ENCODE measurements around the gene LRFN3. TPM values are rescaled to one million over a fixed set of nuclear protein-coding genes. Genes with fewer than 3 reads are reported as not detected.

The LRFN3 gene
- total and polyA plus RNA-seq, 10 of the 15 experiments (the other 5 are each of a cell fraction or from before 2014, with no cell fraction given) = 0.02 to 7.3 (median 2.0) TPM; not detected in 1

DNA sequence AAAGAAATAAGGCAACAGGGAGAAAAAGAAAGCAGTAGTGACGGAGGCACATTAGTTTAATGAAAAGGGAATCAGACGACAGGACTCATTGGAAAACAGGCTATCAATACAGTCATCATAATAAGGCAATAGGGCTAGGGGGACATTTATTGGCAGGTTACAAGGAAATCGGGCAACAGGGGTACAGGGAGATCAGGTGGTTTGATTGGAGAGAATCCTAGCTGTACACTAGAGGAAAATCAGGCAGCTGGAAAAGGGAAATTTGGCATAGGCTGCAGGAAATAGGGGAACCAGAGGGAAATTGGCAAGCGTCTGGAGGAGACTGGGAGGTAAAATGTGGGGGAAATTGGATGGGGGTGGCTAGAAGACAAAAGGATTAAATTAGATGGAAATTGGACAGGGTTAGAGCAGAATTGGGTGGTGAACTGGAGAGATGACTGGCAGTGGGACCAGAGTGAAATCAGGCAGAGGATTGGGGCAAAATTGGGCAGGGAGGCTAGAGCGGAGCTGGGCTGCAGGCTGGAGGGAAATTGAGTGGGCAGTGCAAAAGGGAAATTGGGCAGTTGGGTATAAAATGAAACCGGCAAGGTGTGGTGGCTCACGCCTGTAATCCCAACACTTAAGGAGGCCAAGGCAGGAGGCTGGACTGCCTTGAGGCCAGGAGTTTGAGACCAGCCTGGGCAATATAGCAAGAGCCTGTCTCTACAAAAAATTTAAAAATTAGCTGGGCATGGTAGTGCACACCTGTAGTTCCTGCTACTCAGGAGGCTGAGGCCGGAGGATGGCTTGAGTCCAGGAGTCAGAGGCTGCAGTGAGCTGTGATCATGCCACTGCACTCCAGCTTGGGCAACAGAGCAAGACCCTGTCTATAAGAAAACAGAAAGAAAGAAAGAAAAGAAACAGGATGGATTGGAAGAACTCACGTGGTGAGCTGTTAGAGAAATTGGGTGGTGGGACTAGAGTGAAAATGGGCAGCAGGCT lies 7.4 kb downstream of the LRFN3 start:
- ChIA-PET SMC1A (ENCODE audit: uncharacterized antibody, unreplicated experiment) (no interaction called here), RAD21 (ENCODE audit: unreplicated experiment) (no interaction called here), CTCF (interaction anchor here (0.6 to 1.0 kb wide), 2 partner anchors 11 to 1783 kb away, joined by 3 read pairs; no protein-coding TSS in a partner anchor), POLR2A (interaction anchor here (0.6 kb wide), 1 partner anchor 529 kb away, joined by 3 read pairs; no protein-coding TSS in a partner anchor)
- H3K79me2 ChIP-seq (ENCODE audit: control insufficient read depth, insufficient read depth, low read length) = no peaks in the 10 kb centered on the region
- H3K27me3 ChIP-seq (replicated peaks in 1 of 2; ENCODE audit: control insufficient read depth in 2 of 2, insufficient read depth in 2 of 2, low read length in 1 of 2) = no peaks in the 10 kb centered on the region
- H3K36me3 ChIP-seq (ENCODE audit: control insufficient read depth in 2 of 2, insufficient read depth in 2 of 2, low read length in 1 of 2) = no peaks in the 10 kb centered on the region
- FAIRE-seq = no peak
- no peak overlapping the region for H2AFZ ChIP-seq (ENCODE audit: control insufficient read depth, low read depth, low read length)
- no peak overlapping the region for H3K27ac ChIP-seq (ENCODE audit: control insufficient read depth, insufficient read depth)
- in situ Hi-C loops (cut with MboI) (no loop called here), intact Hi-C loops (cut with micrococcal nuclease; ENCODE audit: unreplicated experiment) (no loop called here)
- no peak for DNase-seq (ENCODE audit: low read depth, low spot score)
- H3K4me1 ChIP-seq (ENCODE audit: control insufficient read depth, insufficient read depth, low read length) = no peaks in the 10 kb centered on the region
- H4K20me1 ChIP-seq (ENCODE audit: control insufficient read depth, insufficient read depth) = no peaks in the 10 kb centered on the region
- no TSS peak for BruUV-seq (replicated peaks)
- H3K9ac ChIP-seq (ENCODE audit: control insufficient read depth, insufficient read depth, low read length) = no peak overlapping the region
- no peaks in the 10 kb centered on the region for H3K9me3 ChIP-seq (replicated peaks; ENCODE audit: control insufficient read depth, insufficient read depth, low read length)
- TF ChIP-seq ZNF217 (IDR thresholded peaks at IDR 0.05) = no peak
- no peak for TF ChIP-seq CBX5 (IDR thresholded peaks at IDR 0.05; ENCODE audit: low read depth)
- TF ChIP-seq POLR2AphosphoS2 (IDR thresholded peaks at IDR 0.05; ENCODE audit: low read depth, low read length) = no peak
- no peak for TF ChIP-seq HDAC2 (IDR thresholded peaks at IDR 0.05)
- no peak for TF ChIP-seq ATF7 (IDR thresholded peaks at IDR 0.05; ENCODE audit: low read depth)
- no peak for TF ChIP-seq ZSCAN29 (IDR thresholded peaks at IDR 0.05)
- no peak for TF ChIP-seq CHD1 (IDR thresholded peaks at IDR 0.05; ENCODE audit: low read depth, low read length)
- no peak for TF ChIP-seq MEF2A (IDR thresholded peaks at IDR 0.05; ENCODE audit: insufficient read depth, low read depth, low read length)
- no peak overlapping the region for H3K4me3 ChIP-seq
- WGBS (ENCODE audit: insufficient coverage, insufficient replicate concordance, low lambda C conversion rate, missing lambda C conversion rate) = 67% methylated on average over 9 of the region's 9 CpGs
- H3K4me2 ChIP-seq (ENCODE audit: control insufficient read depth, insufficient read depth) = no peak overlapping the region
- no peak for ATAC-seq

Data from GM12878 (cell line).